Ovary (tissue), 3 donors: ENCODE data around the gene PPME1.

ENCODE experiments used
- CTCF ChIP-seq, 3 donors: fragments of 450-650 bp in 2 of 3; fragments of 200-600 bp in 1 of 3; IDR thresholded peaks; one replicate each; pipeline versions ENCODE4 v1.5.1 to v1.8.0; 2016 to 2022; ENCODE audit warnings: antibody characterized with exemption in 3 of 3, mild to moderate bottlenecking in 1 of 3
- EP300 ChIP-seq: sonication (generic); formaldehyde crosslinking; IDR thresholded peaks from one replicate; pipeline ENCODE4 v1.6.1; 2017; ENCODE audit warnings: antibody characterized with exemption
- POLR2A ChIP-seq: fragments of 450-650 bp; IDR thresholded peaks from one replicate; pipeline ENCODE4 v1.6.1; 2017; ENCODE audit warnings: antibody characterized with exemption, mild to moderate bottlenecking, moderate library complexity
- donor health status: DM: no; HTN: no; CAD: no.

DNA sequence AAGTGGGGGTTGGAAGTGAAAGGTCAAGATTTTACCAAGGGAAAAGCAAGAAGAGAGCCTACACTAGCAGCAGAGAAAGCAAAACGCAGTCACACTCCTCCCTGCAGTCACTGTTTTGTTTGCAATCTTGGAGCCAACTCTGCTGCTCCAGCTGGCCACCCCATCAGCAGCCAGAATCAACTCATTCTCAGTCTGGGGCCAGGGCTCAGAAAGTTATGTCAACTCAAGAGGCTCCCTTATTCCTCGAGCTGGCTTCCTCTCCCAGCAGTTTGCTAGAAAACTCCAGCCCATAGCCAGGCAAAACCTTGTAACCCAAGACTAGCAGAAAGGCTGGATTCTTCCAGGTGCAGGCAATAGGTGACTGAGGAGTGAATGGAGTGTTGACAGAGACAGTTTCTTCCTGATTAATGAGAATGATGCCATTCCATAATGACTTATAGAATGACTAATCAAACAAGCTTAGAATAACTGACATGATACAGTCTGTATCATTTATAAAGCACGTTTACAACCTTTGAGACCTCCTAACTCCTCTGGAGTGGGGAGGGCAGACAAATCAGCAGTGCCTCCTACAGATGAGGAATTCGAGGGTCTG, 87.0 kb downstream of the PPME1 start:
- TF ChIP-seq POLR2A (no peak), EP300 (no peak), CTCF (IDR thresholded peaks at IDR 0.05) (no peak)
